Ovary (tissue), 1 donor: Measurements from ENCODE around the gene GCNT2.

Experiments
- EP300 ChIP-seq: sonication (generic); formaldehyde crosslinking; IDR thresholded peaks from one replicate; pipeline ENCODE4 v1.6.1; 2017; ENCODE audit warnings: antibody characterized with exemption
- POLR2A ChIP-seq: fragments of 450-650 bp; IDR thresholded peaks from one replicate; pipeline ENCODE4 v1.6.1; 2017; ENCODE audit warnings: antibody characterized with exemption, mild to moderate bottlenecking, moderate library complexity

DNA sequence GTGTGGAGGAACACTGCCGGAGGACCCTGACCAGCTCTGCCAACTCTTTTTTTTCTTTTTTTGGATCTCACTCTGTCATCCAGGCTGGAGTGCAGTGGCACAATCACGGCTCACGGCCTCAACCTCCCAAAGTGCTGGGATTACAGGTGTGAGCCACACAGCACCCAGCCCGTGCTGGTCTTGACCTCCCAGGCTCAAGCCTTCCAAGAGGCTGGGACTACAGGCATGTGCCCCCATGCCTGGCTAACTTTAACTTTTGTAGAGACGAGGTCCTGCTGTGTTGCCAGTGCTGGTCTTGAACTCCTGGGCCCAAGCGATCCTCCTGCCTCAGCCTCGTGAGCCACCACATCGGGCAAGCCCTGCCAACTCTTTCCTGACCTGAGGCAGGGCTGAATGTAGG is 11.2 kb downstream of the GCNT2 start:
- no peak for TF ChIP-seq POLR2A
- no peak for TF ChIP-seq EP300
